ELF-1 (cell line): ENCODE data around the gene NUDT1.

ENCODE experiments used
- DNase-seq: peaks from one replicate; pipeline ENCODE4 v3.0.0-alpha.2; 2016; ENCODE audit warnings: low read depth, low spot score

The NUDT1 gene

GRCh38 chr7:2224491-2224928, 17.5 kb upstream of the NUDT1 start:
- no peak for DNase-seq

DNA sequence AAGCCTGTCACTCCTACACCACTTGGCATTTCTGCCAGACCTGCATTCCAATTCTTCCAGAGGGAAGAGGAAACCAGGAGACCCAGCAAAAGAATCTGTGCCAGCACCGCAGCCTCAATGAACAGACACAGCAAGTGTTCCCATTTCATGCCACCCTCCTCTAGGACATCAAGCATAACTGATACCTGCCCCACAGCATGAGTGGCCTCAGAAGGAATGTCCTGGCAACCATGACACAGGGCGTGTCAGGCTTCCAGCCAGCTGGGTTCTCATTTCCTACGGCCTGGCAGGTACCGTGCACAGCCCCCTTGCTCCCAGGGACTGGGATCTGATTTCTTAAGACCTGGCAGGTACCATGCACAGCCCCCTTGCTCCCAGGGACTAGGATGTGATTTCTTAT, 17.1 kb upstream of the NUDT1 start:
- DNase-seq: no peak

- DNase-seq: no peak
These were observed 16.7 kb upstream of the NUDT1 start for GRCh38 chr7:2225336-2225735.

- no peak for DNase-seq
These were observed 16.2 kb upstream of the NUDT1 start for GRCh38 chr7:2225830-2226229.

- no peak for DNase-seq
These were observed 14.3 kb upstream of the NUDT1 start for GRCh38 chr7:2227699-2228098.

- no peak for DNase-seq
These were observed 13.1 kb upstream of the NUDT1 start for GRCh38 chr7:2228921-2229320.

GRCh38 chr7:2229467-2229866, 12.6 kb upstream of the NUDT1 start:
- DNase-seq: no peak

DNA sequence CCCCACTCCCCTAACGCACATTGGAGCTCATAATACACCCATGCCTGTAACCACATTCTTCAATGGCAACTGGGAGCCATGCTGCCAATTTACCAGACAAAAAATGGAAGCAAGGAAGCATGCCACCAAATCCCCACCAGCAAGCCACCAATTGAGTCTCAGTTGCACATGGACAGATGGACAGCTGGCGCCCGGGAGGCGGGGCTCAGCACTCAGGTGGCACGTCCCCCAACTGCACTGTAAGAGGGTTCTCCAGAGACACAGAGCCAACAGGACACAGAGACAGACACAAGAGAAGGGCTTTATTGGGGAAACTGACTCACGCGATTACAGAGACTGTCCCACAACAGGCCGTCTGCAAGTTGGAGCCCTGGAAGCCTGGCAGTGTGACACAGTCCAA, 11.8 kb upstream of the NUDT1 start:
- DNase-seq: no peak

DNA sequence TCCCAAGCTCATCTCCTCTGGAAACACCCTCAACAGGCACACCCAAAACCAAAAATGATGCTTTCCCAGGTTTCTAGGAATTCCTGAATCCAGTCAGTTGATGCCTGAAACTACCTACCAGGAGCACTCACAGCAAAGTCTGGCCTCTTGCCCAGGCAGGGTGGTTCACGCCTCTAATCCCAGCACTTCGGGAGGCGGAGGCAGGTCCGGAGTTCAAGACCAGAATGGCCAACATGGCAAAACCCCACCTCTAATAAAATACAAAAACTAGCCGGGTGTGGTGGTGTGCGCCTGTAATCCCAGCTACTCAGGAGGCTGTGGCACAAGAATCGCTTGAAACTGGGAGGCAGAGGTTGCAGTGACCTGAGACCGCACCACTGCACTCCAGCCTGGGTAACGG, 11.1 kb upstream of the NUDT1 start:
- DNase-seq: no peak

DNA sequence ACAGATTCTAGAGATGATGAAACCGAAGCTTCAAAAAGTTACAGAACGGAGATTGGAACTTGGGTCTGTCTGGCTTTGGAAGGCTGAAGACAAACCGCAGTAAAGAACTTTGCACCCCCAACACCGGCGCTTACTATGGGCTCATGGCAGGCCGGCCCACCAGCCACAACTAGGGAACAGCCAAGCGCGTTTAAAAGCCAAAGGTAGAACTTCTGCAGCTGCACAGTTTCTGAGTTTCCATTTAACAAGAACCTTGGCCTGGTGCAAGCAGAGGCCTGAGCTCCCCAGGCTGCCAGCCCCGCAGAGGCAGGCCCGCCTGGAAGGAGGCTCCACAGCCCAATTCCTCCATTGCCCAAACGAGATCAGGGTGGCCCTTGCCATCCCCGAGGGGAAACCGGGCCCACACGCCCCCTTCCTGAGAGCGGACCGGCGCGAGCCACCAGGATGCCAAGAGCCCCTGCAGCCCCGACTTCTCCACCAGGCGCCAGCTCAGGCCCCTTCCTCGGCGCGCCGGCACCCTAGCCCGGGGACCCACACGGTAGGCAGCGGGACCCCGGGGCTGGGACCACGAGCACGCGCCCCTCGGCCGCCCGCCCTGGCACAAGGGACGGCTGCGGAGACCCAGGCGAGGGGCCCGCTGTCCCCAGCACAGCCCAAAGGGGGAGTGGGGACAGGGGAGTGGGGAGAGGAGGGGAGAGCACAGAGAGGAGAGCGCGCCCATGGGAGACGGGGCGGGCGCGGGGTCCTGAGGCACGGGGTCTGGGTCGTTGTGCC, 9.8 kb upstream of the NUDT1 start:
- DNase-seq: peak; percentile 39

DNA sequence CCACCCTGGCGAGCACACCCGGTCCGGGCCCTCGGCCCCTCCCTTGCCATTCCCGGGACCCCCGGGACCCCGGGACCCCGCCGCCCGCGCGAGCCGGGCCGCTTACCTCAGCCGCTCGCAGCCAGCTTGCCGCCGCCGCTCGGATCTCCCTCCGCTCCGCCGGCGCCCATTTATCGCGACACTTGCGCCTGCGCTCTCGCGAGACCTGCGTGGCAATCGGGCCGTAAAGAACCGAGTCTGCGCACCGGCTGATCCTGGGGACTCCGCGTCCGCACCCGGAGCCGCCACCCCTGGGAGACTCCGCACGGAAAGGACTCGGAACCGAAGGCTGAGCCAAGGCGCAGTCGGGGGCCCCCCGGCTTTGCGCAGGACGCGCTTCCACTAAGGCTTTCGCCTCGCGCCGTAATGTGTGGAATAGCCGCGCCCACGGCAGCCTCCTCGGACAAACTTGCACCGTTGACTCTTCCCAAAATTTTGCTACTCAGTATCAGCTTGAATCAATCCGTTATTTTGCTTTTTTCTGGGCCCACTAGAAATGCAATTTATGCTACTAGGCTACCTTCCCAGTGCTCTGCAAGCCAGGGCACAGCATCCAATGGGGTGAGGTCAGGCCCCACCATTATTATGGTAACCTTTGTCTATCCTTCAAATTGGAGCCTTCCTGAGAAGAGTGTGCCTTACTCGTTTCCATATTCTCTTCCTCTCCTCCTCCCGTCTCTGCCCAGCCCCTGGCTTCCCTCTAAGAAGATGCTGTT, 9.1 kb upstream of the NUDT1 start, which contains the start of gene MAD1L1:
TSS of gene MAD1L1 (minus strand) at position 180 of the 755 bp plus-strand sequence. CDS start 2,812 bp downstream, outside the sequence.
- DNase-seq: peak; percentile 89

- no peak for DNase-seq
These were observed 8.1 kb upstream of the NUDT1 start for GRCh38 chr7:2233926-2234325.

- no peak for DNase-seq
These were observed 4.9 kb upstream of the NUDT1 start for GRCh38 chr7:2237109-2237602.

DNA sequence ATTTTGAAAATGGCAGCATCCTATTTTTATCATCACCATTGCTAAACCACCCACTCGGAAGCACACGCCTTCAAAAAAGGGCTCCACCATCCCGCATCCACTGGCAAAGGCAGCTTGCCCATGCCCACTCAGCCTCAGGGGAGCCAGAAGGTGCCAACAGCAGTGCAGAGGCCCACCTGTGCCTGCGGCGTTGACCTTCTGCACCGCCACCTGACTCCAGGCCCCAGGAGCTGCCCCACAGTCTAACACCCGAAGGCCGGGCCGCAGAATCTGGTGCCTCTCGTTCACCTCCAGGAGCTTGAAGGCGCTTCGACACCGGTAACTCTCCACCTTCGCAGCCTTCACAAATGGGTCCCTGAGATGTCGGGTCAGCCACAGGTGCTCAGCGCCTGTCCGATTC, 2.8 kb upstream of the NUDT1 start:
- DNase-seq: no peak

GRCh38 chr7:2242541-2243429, 759 bp downstream of the NUDT1 start:
- DNase-seq: peak; percentile 37

GRCh38 chr7:2243458-2243857, 1.4 kb downstream of the NUDT1 start:
- DNase-seq: no peak

- no peak for DNase-seq
These were observed 2.5 kb downstream of the NUDT1 start for GRCh38 chr7:2244404-2244995.

DNA sequence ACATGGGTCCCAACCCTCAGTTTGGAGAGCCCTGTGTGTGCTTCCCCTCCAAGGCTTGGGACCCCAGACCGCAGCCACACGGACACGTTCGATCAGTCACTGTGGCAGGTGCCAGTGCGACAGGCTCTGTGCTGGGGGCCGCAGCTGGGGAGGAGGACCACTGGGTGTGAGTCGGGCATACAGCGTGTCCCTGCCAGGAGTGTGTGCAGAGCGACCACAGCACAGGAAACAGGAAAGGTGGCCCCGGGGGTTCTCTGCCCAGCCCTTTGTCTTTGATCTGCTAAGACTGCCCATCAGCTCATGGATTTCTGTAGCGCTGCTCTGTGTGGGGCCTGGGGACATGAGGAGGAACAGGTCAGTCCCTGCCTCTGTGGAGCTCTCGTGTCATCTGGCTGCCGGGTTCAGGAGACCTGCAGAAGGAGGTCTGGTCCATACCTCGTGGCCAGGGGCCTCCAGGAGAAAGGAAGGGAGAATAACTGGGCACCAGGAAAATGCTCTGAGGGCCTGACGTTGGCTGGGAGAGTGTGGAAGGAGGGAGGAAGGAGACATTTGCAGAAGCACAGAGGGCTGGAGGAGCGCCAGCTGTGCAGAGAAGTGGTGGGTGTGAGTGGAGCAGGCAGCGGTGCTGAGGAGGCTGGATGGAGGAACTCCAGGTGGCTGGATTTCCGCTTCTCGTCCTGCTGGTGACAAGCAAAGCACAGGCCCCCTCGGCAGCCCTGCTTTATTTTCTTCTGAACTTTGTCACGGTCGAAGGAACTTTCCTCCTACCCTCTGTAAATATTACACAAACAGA, 4.1 kb downstream of the NUDT1 start:
- peak; percentile 62 for DNase-seq

DNA sequence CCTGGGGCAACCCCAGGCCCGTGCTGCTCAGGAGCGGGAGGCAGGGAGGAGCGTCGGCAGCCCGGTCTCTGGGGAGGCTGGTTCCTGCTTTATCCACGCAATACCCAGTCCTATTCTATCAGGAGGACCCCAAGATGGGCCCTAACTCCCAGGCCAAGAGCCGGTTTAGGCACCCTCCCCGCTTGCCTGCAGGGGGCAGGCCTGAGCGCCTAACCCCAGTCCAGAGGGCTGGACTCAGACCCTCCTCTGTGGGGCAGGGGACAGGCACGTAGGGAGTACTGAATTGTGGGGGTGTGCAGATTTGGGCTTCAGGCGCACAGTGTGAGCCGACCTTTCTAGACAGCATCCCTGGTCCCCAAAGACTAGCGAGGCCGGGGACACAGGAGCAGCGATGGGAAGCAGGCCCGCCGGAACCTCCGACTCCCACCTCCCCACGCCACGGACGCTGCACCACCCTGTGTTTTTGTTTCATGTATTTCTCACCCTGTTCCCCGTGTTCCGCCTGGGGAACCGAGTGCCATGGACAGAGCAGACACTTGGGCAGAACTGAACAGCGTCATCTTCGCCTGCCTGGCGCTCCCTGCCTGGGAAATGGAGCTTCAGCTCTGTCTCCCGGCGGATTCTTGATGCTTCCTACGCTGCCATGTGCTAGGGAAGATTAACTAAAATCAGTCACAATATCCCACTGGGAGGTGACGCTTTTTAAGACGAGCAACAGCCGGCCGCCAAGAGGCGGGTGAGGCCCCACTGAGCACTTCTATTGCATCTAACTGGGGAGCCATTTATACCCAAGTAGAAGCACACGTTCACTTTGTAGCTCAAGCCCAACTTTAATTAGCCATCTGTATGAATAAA, 5.3 kb downstream of the NUDT1 start:
- peak; percentile 74 for DNase-seq
